Liver (tissue), 9 donors: ENCODE data around the gene ABCC10. TPM values are rescaled to one million over a fixed set of nuclear protein-coding genes. Genes with fewer than 3 reads are reported as not detected.

Source experiments
- DNase-seq: peaks from one replicate; pipeline ENCODE4 v3.0.0-alpha.2; 2017; ENCODE audit warnings: low spot score
- H3K27ac ChIP-seq, 2 donors: one replicate each; pipeline ENCODE4 v1.7.0; 2013; ENCODE audit warnings: inconsistent platforms in 2 of 2, low read length in 2 of 2, control low read depth in 1 of 2, low read depth in 1 of 2, mild to moderate bottlenecking in 1 of 2
- H3K27me3 ChIP-seq, 4 donors: one replicate each; pipeline versions ENCODE4 v1.6.1 to v1.7.0; 2013; ENCODE audit warnings: low read length in 3 of 4, inconsistent platforms in 1 of 4, mild to moderate bottlenecking in 1 of 4, moderate library complexity in 1 of 4; ENCODE audit not compliant: control insufficient read depth in 4 of 4, insufficient read depth in 4 of 4
- H3K36me3 ChIP-seq, 4 donors: one replicate each; pipeline versions ENCODE4 v1.6.1 to v1.7.0; 2013; ENCODE audit warnings: low read length in 3 of 4, mild to moderate bottlenecking in 3 of 4, low read depth in 1 of 4, moderate library complexity in 1 of 4; ENCODE audit not compliant: control insufficient read depth in 4 of 4, insufficient read depth in 3 of 4
- H3K4me1 ChIP-seq, 4 donors: one replicate each; pipeline versions ENCODE4 v1.6.1 to v1.7.0; 2013; ENCODE audit warnings: low read length in 3 of 4, mild to moderate bottlenecking in 3 of 4, moderate library complexity in 1 of 4; ENCODE audit not compliant: control insufficient read depth in 4 of 4, insufficient read depth in 4 of 4
- H3K4me3 ChIP-seq, 3 donors: one replicate each; pipeline versions ENCODE4 v1.6.1 to v1.7.0; 2013; ENCODE audit warnings: low read length in 3 of 3, control low read depth in 1 of 3, low read depth in 1 of 3, mild to moderate bottlenecking in 1 of 3
- H3K9ac ChIP-seq, 2 donors: one replicate each; pipeline ENCODE4 v1.7.0; 2013; ENCODE audit warnings: low read length in 2 of 2, mild to moderate bottlenecking in 2 of 2, moderate library complexity in 2 of 2, control low read depth in 1 of 2, low read depth in 1 of 2
- H3K9me3 ChIP-seq, 4 donors: one replicate each; pipeline versions ENCODE4 v1.6.1 to v1.7.0; 2013; ENCODE audit warnings: low read length in 3 of 4; ENCODE audit not compliant: control insufficient read depth in 4 of 4
- EGR1 ChIP-seq, 2 donors: IDR thresholded peaks; 2 replicates each; pipeline ENCODE4 v1.6.1; 2016 to 2018; ENCODE audit warnings: antibody characterized with exemption in 2 of 2, low read depth in 2 of 2
- FOXA1 ChIP-seq: IDR thresholded peaks from 2 replicates; pipeline ENCODE4 v1.6.1; 2016; ENCODE audit warnings: antibody characterized with exemption
- FOXA2 ChIP-seq: IDR thresholded peaks from 2 replicates; pipeline ENCODE4 v1.6.1; 2016; ENCODE audit warnings: antibody characterized with exemption
- GABPA ChIP-seq, 2 donors: IDR thresholded peaks in 1 of 2; conservative IDR thresholded peaks in 1 of 2; 2 replicates each; pipeline ENCODE4 v1.6.1; 2016; ENCODE audit warnings: antibody characterized with exemption in 2 of 2, mild to moderate bottlenecking in 1 of 2, moderate library complexity in 1 of 2
- HNF4A ChIP-seq, 2 donors: conservative IDR thresholded peaks; 2 replicates each; pipeline ENCODE4 v1.6.1; 2016; ENCODE audit warnings: antibody characterized with exemption in 2 of 2, mild to moderate bottlenecking in 2 of 2
- HNF4G ChIP-seq: IDR thresholded peaks from 2 replicates; pipeline ENCODE4 v1.6.1; 2016; ENCODE audit warnings: antibody characterized with exemption
- JUND ChIP-seq, 2 donors: IDR thresholded peaks; 2 replicates each; pipeline ENCODE4 v1.6.1; 2016; ENCODE audit warnings: antibody characterized with exemption in 2 of 2
- NR2F2 ChIP-seq: IDR thresholded peaks from 2 replicates; pipeline ENCODE4 v1.6.1; 2016; ENCODE audit warnings: antibody characterized with exemption
- RAD21 ChIP-seq, 2 donors: IDR thresholded peaks; 2 replicates each; pipeline ENCODE4 v1.6.1; 2016; ENCODE audit warnings: antibody characterized with exemption in 2 of 2, mild to moderate bottlenecking in 2 of 2
- RXRA ChIP-seq, 2 donors: IDR thresholded peaks; 2 replicates each; pipeline ENCODE4 v1.6.1; 2017 to 2018; ENCODE audit warnings: antibody characterized with exemption in 2 of 2, mild to moderate bottlenecking in 1 of 2
- SP1 ChIP-seq: IDR thresholded peaks from 2 replicates; pipeline ENCODE4 v1.6.1; 2018; ENCODE audit warnings: antibody characterized with exemption, mild to moderate bottlenecking
- TAF1 ChIP-seq: conservative IDR thresholded peaks from 2 replicates; pipeline ENCODE4 v1.6.1; 2016; ENCODE audit warnings: antibody characterized with exemption, mild to moderate bottlenecking
- YY1 ChIP-seq: IDR thresholded peaks from 2 replicates; pipeline ENCODE4 v1.6.1; 2016; ENCODE audit warnings: antibody characterized with exemption, mild to moderate bottlenecking
- WGBS: extraction: QIAGEN DNeasy Blood & Tissue Kit; methylation state at CpG from one replicate; pipeline ENCODE4 v1.1.7; 2013; 5-methylcytosine and 5-hydroxymethylcytosine counted together
- polyA plus RNA-seq, 2 donors: library from polyadenylated mRNA; stranded (reverse) in 1 of 2; unstranded in 1 of 2; fragments of 200-250 nt in 1 of 2; fragments of >200 nt in 1 of 2; fragmentation: Nextera tagmentation in 1 of 2; extraction: Ambion mirVana in 1 of 2; gene quantifications; one replicate each; pipeline versions ENCODE4 v1.2.1 to v1.2.3, GENCODE V29; 2013 to 2015
- total RNA-seq, 2 donors: library from RNA; depleted of rRNA; stranded (reverse); fragments of >200 nt; gene quantifications; one replicate each; pipeline ENCODE4 v1.2.3, GENCODE V29; 2014
- TF ChIP-seq, protein P1 (sequence below): IDR thresholded peaks from 2 replicates; pipeline ENCODE4 v1.6.1; 2016; ENCODE audit warnings: antibody characterized with exemption
- TF ChIP-seq, protein P2 (sequence below): IDR thresholded peaks from 2 replicates; pipeline ENCODE4 v1.6.1; 2016; ENCODE audit warnings: antibody characterized with exemption, mild to moderate bottlenecking
- TF ChIP-seq, protein P3 (sequence below): fragments of 150-350 bp; IDR thresholded peaks from 2 replicates; pipeline ENCODE4 v1.5.1; 2017; ENCODE audit warnings: improper control_type of control experiment, low read depth, low read length; ENCODE audit not compliant: missing input control
- TF ChIP-seq, protein P4 (sequence below): IDR thresholded peaks from 2 replicates; pipeline ENCODE4 v1.6.1; 2016; ENCODE audit warnings: antibody characterized with exemption
- donor health status: healthy.
- donor health status: healthy.
- donor health status: healthy.
- donor health status: healthy.
- donor health status: healthy.

ABCC10 gene
- total and polyA plus RNA-seq, 4 donors = 3.9 to 10.6 (median 5.1) TPM

DNA sequence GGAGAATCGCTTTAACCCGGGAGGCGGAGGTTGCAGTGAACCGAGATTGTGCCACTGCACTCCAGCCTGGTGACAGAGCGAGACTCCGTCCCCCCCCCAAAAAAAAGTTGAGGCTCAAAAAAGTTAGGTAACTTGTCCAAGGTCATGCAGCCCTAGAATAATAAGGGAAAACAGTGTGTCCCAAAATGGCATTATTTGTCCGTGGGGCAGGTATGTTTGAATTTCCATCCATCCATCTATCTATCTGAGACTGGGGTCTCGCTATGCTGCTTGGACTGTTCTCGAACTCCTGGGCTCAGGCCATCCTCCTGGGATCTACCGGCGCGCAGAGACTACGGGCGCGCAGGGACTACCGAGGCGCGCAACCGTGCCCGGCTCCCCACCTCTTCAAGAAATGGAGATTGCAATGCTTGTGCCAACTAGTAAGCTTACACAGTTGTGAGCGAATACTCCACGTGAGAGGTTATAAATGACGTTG is 374 bp upstream of the ABCC10 start:
- no peak for DNase-seq
- no peaks in the 10 kb centered on the region for H3K27me3 ChIP-seq
- H3K36me3 ChIP-seq = peaks cover 0 to 2% (median 0%) of the 10 kb centered on the region in 4 donors
- H3K4me3 ChIP-seq = peak overlapping the region; percentile 64 to 91 (median 68)
- TF ChIP-seq YY1 = no peak
- TF ChIP-seq SP1 = no peak
- TF ChIP-seq JUND (IDR thresholded peaks at IDR 0.05) = no peak
- TF ChIP-seq NR2F2 = no peak
- TF ChIP-seq RAD21 (IDR thresholded peaks at IDR 0.05) = no peak
- no peak for TF ChIP-seq HNF4A (conservative IDR thresholded peaks at IDR 0.05)
- no peak for TF ChIP-seq FOXA2
- no peak for TF ChIP-seq FOXA1
- no peak for TF ChIP-seq GABPA (IDR thresholded peaks at IDR 0.05 in 1 of 2, conservative IDR thresholded peaks at IDR 0.05 in 1 of 2)
- TF ChIP-seq, protein P1, sequence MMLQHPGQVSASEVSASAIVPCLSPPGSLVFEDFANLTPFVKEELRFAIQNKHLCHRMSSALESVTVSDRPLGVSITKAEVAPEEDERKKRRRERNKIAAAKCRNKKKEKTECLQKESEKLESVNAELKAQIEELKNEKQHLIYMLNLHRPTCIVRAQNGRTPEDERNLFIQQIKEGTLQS = no peak
- no peak for TF ChIP-seq EGR1 (IDR thresholded peaks at IDR 0.05; ENCODE audit: low read depth in 2 of 2)
- TF ChIP-seq, protein P2, sequence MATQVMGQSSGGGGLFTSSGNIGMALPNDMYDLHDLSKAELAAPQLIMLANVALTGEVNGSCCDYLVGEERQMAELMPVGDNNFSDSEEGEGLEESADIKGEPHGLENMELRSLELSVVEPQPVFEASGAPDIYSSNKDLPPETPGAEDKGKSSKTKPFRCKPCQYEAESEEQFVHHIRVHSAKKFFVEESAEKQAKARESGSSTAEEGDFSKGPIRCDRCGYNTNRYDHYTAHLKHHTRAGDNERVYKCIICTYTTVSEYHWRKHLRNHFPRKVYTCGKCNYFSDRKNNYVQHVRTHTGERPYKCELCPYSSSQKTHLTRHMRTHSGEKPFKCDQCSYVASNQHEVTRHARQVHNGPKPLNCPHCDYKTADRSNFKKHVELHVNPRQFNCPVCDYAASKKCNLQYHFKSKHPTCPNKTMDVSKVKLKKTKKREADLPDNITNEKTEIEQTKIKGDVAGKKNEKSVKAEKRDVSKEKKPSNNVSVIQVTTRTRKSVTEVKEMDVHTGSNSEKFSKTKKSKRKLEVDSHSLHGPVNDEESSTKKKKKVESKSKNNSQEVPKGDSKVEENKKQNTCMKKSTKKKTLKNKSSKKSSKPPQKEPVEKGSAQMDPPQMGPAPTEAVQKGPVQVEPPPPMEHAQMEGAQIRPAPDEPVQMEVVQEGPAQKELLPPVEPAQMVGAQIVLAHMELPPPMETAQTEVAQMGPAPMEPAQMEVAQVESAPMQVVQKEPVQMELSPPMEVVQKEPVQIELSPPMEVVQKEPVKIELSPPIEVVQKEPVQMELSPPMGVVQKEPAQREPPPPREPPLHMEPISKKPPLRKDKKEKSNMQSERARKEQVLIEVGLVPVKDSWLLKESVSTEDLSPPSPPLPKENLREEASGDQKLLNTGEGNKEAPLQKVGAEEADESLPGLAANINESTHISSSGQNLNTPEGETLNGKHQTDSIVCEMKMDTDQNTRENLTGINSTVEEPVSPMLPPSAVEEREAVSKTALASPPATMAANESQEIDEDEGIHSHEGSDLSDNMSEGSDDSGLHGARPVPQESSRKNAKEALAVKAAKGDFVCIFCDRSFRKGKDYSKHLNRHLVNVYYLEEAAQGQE = no peak
- no peak for TF ChIP-seq HNF4G
- TF ChIP-seq, protein P3, sequence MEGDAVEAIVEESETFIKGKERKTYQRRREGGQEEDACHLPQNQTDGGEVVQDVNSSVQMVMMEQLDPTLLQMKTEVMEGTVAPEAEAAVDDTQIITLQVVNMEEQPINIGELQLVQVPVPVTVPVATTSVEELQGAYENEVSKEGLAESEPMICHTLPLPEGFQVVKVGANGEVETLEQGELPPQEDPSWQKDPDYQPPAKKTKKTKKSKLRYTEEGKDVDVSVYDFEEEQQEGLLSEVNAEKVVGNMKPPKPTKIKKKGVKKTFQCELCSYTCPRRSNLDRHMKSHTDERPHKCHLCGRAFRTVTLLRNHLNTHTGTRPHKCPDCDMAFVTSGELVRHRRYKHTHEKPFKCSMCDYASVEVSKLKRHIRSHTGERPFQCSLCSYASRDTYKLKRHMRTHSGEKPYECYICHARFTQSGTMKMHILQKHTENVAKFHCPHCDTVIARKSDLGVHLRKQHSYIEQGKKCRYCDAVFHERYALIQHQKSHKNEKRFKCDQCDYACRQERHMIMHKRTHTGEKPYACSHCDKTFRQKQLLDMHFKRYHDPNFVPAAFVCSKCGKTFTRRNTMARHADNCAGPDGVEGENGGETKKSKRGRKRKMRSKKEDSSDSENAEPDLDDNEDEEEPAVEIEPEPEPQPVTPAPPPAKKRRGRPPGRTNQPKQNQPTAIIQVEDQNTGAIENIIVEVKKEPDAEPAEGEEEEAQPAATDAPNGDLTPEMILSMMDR = no peak
- TF ChIP-seq RXRA (IDR thresholded peaks at IDR 0.05) = no peak
- TF ChIP-seq, protein P4, sequence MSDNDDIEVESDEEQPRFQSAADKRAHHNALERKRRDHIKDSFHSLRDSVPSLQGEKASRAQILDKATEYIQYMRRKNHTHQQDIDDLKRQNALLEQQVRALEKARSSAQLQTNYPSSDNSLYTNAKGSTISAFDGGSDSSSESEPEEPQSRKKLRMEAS = no peak
- TF ChIP-seq TAF1 = no peak
- H3K27ac ChIP-seq = peak overlapping the region; percentile 84 to 93
- no peaks in the 10 kb centered on the region for H3K9me3 ChIP-seq
- H3K9ac ChIP-seq = peak overlapping the region in 1 of 2 donors; percentile 79
- 44% methylated on average over 23 of the region's 23 CpGs for WGBS
- H3K4me1 ChIP-seq = peaks cover 4 to 19% (median 18%) of the 10 kb centered on the region in 4 donors

DNA sequence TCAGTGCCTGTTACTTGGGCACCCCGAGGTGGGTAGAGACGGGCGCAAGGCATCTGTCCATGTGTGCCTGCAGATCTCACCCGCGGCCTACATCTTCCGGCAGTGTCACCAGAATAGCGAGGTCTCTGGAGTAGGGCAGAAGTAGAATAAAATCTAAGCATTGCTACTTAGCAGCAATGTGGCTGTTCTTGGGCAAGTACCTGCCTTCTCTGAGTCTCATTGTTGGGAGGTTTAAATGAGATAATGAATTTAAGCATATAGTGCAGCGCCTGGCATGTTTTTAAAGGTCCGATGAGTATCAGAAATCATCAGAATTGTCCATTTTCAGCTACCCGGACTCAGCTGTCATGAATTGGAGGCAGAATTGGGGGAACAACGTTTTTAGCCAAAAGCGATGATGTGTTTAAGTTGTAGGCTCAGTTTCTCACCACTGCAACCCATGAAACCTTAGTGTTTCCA is 800 bp downstream of the ABCC10 start:
- Histone ChIP-seq H3K4me3 (peak overlapping the region; percentile 64 to 91 (median 87)), H3K9ac (peak overlapping the region; percentile 30 to 80), H3K27me3 (no peaks in the 10 kb centered on the region), H3K4me1 (peaks cover 4 to 19% (median 18%) of the 10 kb centered on the region in 4 donors), H3K36me3 (peaks cover 0 to 8% (median 2%) of the 10 kb centered on the region in 4 donors), H3K9me3 (no peaks in the 10 kb centered on the region), H3K27ac (peak overlapping the region; percentile 84 to 93)
- DNase-seq = no peak
- 20% methylated on average over 12 of the region's 12 CpGs for WGBS
- TF ChIP-seq YY1 = no peak
- TF ChIP-seq TAF1 = no peak
- TF ChIP-seq EGR1 (IDR thresholded peaks at IDR 0.05; ENCODE audit: low read depth in 2 of 2) = no peak
- TF ChIP-seq FOXA1 = no peak
- TF ChIP-seq RXRA (IDR thresholded peaks at IDR 0.05) = no peak
- TF ChIP-seq, protein P3 = no peak
- no peak for TF ChIP-seq FOXA2
- no peak for TF ChIP-seq JUND (IDR thresholded peaks at IDR 0.05)
- TF ChIP-seq, protein P2 = no peak
- no peak for TF ChIP-seq NR2F2
- TF ChIP-seq, protein P4 = no peak
- no peak for TF ChIP-seq SP1
